ENCODE data around the gene MUC3A.
"Not testable (repeated sequence)": the region's sequence is repeated elsewhere in the genome, so short reads cannot be mapped to it uniquely, and the experiment has no call there.

Gene MUC3A

DNA sequence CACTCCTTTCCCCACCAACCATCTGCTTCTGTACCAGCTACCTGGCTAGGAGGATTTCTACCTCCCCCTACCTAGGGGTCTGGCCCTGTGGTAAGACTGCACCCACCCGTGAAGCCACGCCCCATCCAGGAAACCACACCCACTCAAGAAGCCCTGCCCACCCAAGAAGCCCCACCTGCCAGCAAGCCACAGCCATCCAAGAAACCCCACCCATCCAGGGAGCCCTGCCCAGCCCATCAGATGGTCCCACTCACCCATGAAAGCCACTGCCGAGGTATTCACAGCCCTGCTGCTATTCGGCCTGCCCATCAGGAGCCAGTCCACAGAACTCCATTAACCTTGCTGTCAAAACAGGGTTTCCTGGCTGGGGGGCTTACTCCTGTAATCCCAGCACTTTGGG is 15.6 kb upstream of the MUC3A start:
- H3K4me3 ChIP-seq (ENCODE audit: low read depth, low read length), result no peak overlapping the region
- TF ChIP-seq, protein P1, sequence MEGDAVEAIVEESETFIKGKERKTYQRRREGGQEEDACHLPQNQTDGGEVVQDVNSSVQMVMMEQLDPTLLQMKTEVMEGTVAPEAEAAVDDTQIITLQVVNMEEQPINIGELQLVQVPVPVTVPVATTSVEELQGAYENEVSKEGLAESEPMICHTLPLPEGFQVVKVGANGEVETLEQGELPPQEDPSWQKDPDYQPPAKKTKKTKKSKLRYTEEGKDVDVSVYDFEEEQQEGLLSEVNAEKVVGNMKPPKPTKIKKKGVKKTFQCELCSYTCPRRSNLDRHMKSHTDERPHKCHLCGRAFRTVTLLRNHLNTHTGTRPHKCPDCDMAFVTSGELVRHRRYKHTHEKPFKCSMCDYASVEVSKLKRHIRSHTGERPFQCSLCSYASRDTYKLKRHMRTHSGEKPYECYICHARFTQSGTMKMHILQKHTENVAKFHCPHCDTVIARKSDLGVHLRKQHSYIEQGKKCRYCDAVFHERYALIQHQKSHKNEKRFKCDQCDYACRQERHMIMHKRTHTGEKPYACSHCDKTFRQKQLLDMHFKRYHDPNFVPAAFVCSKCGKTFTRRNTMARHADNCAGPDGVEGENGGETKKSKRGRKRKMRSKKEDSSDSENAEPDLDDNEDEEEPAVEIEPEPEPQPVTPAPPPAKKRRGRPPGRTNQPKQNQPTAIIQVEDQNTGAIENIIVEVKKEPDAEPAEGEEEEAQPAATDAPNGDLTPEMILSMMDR (IDR thresholded peaks at IDR 0.05; ENCODE audit: control insufficient read depth, extremely low read depth, insufficient read depth), result no peak
- DNase-seq (ENCODE audit: low read depth), result no peak

DNA sequence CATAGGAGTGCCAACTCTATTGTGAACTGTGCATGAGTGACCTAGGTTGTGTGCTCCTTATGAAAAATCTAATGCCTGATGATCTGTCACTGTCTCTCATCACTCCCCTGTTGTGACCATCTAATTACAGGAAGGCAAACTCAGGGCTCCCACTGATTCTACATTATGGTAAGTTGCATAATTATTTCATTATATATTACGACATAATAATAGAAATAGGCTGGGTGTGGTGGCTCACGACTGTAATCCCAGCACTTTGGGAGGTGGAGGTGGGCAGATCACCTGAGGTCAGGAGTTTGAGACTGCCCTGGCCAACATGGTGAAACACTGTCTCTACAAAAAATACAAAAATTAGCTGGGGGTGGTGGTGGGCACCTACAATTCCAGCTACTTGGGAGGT is 14.0 kb upstream of the MUC3A start:
- not testable (repeated sequence) for DNase-seq (ENCODE audit: low read depth); H3K4me3 ChIP-seq (ENCODE audit: low read depth, low read length)

DNA sequence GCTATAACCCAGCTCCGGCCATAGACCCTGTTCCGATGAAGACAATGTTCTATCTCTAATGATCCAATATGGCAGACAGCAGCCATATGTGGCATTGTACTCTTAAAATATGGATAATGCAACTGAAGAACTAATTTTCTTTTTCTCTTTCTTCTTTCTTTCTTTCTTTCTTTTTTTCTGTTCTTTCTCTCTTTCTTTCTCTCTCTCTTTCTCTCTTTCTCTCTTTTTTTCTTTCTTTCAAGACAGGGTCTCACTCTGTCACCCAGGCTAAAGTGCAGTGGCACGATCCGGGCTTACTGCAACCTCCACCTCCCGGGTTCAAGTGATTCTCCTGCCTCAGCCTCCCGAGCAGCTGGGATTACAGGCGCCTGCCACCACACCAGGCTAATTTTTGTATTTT is 13.2 kb upstream of the MUC3A start:
- not testable (repeated sequence) for DNase-seq (ENCODE audit: low read depth); H3K4me3 ChIP-seq (ENCODE audit: low read depth, low read length)

DNA sequence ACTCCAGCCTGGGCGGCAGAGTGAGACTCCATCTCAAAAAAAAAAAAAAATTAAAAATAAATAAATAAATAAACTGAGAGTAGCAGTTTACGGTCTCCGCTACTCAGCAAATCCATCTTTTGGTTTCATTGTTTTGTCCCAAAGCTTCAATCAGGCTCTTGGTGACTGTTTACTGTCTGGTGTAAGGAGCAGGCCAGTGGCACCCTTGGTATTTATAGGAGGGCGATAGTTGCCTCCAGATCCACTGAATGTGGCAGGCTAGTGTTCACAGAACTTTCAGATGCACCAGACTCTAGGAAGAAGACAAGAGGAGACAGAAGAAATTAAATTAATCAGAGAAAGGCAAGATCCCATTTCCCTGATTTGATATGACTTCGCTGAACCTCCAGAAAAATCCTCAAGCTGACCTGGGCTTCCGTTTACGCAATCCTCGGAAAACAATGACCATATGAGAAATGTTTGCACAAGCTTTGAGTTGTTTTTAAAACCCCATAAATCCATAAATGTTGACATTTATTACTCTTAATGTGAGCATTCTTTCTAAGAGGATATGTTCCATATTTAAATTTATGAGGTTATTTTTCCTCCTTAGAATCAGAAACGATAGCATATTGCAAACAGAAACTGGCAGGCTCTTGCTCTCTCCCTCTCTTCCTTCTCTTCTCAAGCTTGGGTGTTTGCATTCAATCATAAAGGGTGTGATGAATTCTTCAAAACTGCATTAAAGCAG is 7.1 kb upstream of the MUC3A start:
- peak; percentile 89 for DNase-seq (ENCODE audit: low read depth)
- TF ChIP-seq, protein P1 (IDR thresholded peaks at IDR 0.05; ENCODE audit: control insufficient read depth, extremely low read depth, insufficient read depth), result no peak
- H3K4me3 ChIP-seq (ENCODE audit: low read depth, low read length), result no peak overlapping the region

DNA sequence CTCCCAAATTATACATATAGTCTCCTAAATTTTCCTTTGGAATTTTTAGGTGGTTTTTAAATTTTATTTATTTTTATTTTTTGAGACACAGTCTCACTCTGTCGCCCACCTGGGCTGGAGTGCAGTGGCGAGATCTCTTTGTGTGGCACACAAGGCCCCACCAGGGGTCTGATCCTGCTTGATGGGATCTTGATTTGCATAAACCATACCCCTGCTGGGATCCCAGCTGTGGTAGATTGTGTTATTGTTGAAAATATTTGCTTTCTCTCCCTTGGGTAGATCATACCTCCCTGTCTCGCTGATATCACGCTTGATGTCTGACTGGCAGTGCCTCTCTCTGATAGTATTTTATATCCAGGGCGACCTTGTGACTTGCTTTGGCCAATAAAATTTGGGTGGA is 5.6 kb upstream of the MUC3A start:
- DNase-seq (ENCODE audit: low read depth), result no peak
- no peak overlapping the region for H3K4me3 ChIP-seq (ENCODE audit: low read depth, low read length)
- TF ChIP-seq, protein P1 (IDR thresholded peaks at IDR 0.05; ENCODE audit: control insufficient read depth, extremely low read depth, insufficient read depth), result no peak

DNA sequence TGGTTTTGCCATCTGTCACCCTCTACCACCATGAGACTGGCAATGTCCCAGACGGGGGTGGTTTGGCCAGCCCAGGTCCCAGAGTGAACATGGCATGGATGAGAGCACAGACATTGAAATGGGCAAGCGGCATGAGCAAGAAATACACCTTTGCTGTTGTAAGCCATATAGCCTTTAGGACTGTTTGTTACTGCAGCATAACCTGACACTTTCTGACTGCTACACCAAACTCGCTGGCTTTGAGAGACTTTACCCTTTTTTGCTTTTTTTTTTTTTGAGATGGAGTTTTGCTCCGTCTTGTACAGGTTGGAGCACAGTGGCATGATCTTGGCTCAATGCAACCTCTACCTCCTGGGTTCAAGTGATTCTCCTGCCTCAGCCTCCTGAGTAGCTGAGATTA is 5.2 kb upstream of the MUC3A start:
- H3K4me3 ChIP-seq (ENCODE audit: low read depth, low read length), result no peak overlapping the region
- no peak for DNase-seq (ENCODE audit: low read depth)
- TF ChIP-seq, protein P1 (IDR thresholded peaks at IDR 0.05; ENCODE audit: control insufficient read depth, extremely low read depth, insufficient read depth), result no peak

DNA sequence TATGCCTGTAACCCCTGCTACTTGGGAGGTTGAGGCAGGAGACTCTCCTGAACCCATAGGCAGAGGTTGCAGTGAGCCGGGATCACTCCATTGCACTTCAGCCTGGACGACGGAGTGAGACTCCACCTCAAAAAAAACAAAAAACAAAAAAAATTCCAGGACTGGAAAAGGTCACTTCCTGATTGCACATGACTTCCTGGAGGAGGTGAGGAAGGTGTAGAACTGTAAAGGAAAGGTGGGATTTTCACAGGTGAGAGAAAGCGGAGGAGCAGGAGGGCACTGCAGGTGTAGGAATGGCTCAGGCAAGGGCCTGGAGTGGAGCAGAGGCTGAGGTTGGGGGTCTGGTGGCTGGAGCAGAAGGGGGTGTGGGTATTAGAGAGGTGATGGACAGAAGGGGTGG is 3.2 kb upstream of the MUC3A start:
- no peak overlapping the region for H3K4me3 ChIP-seq (ENCODE audit: low read depth, low read length)
- DNase-seq (ENCODE audit: low read depth), result no peak
- TF ChIP-seq, protein P1 (IDR thresholded peaks at IDR 0.05; ENCODE audit: control insufficient read depth, extremely low read depth, insufficient read depth), result no peak

DNA sequence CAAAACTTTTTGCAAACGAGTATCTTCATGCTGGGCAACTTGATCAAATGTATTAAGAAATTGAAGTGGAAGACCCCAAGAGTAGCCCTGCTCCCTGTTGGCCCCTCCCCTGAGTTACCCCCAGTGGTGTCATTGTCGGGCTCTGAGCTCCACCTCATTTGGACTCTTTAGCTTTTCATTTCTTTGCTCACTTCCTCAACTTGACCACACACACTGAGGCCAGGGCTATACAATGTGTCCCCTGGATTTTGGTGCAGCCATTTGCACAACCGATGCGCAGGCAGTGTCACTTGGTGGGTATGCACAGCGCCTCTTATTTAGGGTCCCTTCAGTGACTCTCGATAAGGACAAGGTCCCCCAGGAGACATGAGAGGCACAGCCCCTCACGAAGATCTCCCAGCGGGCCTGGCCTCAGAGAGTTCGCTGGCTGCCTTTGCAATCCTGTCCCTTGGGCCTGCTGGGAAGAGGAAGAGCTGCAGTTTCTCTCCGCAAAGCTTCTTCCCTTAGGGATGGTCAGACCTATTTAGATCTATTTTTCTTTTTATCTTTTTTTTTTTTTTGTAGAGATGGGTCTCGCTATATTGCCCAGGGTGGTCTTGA is 2.5 kb upstream of the MUC3A start:
- DNase-seq (ENCODE audit: low read depth), result no peak
- TF ChIP-seq, protein P1 (IDR thresholded peaks at IDR 0.05; ENCODE audit: control insufficient read depth, extremely low read depth, insufficient read depth), result no peak
- no peak overlapping the region for H3K4me3 ChIP-seq (ENCODE audit: low read depth, low read length)

Data from LNCaP clone FGC (cell line).